GM12878 (cell line): ENCODE data around the gene CNTRL.

Experiments
- CTCF ChIP-seq, 3 experiments: IDR thresholded peaks in 2 of 3; conservative IDR thresholded peaks in 1 of 3; 2 replicates each; pipeline ENCODE4 v1.5.1; 2011; ENCODE audit warnings: low read depth in 3 of 3, low read length in 3 of 3, mild to moderate bottlenecking in 3 of 3, control low read depth in 2 of 3, moderate library complexity in 2 of 3, inconsistent platforms in 1 of 3, mixed read lengths in 1 of 3; ENCODE audit not compliant: control insufficient read depth in 2 of 3, insufficient read depth in 1 of 3; ENCODE audit errors: extremely low read depth in 1 of 3
- KDM1A ChIP-seq: fragments of 200-600 bp; sonication (generic); IDR thresholded peaks from 2 replicates; pipeline ENCODE4 v1.6.1; 2016; ENCODE audit warnings: borderline replicate concordance
- NFXL1 ChIP-seq: fragments of 450-650 bp; IDR thresholded peaks from 2 replicates; pipeline ENCODE4 v1.6.1; 2017; ENCODE audit warnings: antibody characterized with exemption, mild to moderate bottlenecking, borderline replicate concordance
- NR2F1 ChIP-seq: fragments of 450-650 bp; conservative IDR thresholded peaks from 2 replicates; pipeline ENCODE4 v1.6.1; 2017; ENCODE audit warnings: mild to moderate bottlenecking
- ZBTB40 ChIP-seq: fragments of 450-650 bp; IDR thresholded peaks from 2 replicates; pipeline ENCODE4 v1.6.1; 2016; ENCODE audit warnings: mild to moderate bottlenecking, moderate library complexity, borderline replicate concordance

DNA sequence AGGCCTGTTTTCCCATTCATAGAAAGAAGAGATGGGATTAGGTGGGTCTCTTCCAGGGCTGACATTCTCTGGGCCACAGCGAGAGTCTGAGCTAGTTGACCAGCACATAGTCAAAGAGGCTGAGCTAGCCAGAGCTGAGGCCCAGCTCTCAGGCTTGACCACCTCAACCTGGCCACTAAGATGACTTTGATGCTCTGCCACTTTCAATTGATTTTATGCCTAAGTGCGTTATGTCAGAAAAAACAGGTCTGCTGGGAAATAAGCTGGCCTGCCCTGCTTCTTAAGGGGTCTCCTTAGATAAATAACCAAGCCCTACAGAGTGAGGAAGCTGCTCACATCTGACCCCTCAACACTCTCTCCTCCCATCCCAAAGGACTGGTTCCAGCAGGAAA is 146.9 kb downstream of the CNTRL start:
- no peak for TF ChIP-seq ZBTB40
- no peak for TF ChIP-seq KDM1A
- TF ChIP-seq NR2F1 = no peak
- TF ChIP-seq CTCF (IDR thresholded peaks at IDR 0.05 in 2 of 3, conservative IDR thresholded peaks at IDR 0.05 in 1 of 3; ENCODE audit: control insufficient read depth in 2 of 3, extremely low read depth in 1 of 3, insufficient read depth in 1 of 3, low read depth in 3 of 3, low read length in 3 of 3) = no peak
- no peak for TF ChIP-seq NFXL1
